Measurements from ENCODE around the gene ANXA1. TPM values are rescaled to one million over a fixed set of nuclear protein-coding genes. Genes with fewer than 3 reads are reported as not detected.

The ANXA1 gene
- total RNA-seq, 1 experiment from 2014 or later, result 9.4 TPM

DNA sequence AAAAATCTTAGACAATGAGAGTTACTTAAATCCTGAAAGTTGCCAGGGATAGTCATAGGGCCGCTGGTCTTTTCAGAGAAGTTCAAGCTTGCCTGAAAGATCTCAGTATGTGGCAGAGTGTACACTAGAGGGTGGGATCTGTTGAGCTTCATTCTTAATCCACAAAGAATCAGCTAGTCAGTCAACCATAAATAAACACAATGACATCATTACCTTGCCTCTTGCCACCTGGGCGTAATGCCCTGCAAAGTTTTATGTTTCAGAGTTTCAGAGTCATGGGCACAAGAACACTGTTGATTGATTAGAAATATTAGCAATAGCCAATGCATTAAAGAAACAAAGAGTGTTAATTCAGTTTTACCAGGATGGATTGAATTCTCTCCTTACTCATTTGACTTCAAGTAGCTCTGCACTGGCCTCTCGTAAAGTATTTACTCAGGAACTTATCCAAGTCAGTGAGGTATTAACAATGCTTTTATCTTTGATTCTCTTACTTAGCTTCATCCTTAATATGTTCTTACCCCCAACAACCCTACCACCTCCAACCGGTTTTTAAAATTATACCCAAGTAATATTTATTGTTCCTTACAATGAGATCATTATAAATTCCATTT is 14.3 kb upstream of the ANXA1 start:
- in situ Hi-C loops (cut with HindIII; ENCODE audit: low sequenced_read_pairs), result no loop called here
- no peak for DNase-seq (ENCODE audit: low spot score)

GRCh38 chr9:73137914-73138313 is 13.8 kb upstream of the ANXA1 start:
- DNase-seq (ENCODE audit: low spot score), result no peak
- in situ Hi-C loops (cut with HindIII; ENCODE audit: low sequenced_read_pairs), result no loop called here

GRCh38 chr9:73138516-73138915 is 13.1 kb upstream of the ANXA1 start:
- no peak for DNase-seq (ENCODE audit: low spot score)
- in situ Hi-C loops (cut with HindIII; ENCODE audit: low sequenced_read_pairs), result no loop called here

DNA sequence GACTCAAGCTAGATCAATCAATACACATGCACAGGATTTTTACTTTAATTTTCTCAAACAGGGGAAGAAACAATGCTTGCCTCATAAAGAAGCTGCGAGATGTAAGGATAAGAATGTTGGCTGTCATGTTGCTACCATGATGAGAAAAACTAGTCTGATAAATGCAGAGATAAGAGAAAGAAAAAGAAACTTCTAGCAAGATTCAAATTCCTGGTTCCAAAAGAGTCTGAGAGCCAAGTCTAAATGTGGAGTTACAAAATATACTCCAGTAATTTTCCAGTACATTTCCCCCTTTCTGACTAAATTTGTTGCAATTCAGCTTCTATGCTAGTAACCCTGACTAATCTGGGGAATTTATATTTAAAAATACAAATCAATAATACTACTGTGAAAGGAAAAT is 10.4 kb upstream of the ANXA1 start:
- DNase-seq (ENCODE audit: low spot score), result no peak
- in situ Hi-C loops (cut with HindIII; ENCODE audit: low sequenced_read_pairs), result no loop called here

- no peak for DNase-seq (ENCODE audit: low spot score)
These were observed 7.8 kb upstream of the ANXA1 start for GRCh38 chr9:73143711-73144328.

GRCh38 chr9:73146111-73146815 is 5.4 kb upstream of the ANXA1 start:
- in situ Hi-C loops (cut with HindIII; ENCODE audit: low sequenced_read_pairs), result no loop called here
- no peak for DNase-seq (ENCODE audit: low spot score)

More at GRCh38 chr9:73143711-73144328, 7.8 kb upstream of the ANXA1 start:
- in situ Hi-C loops (cut with HindIII; ENCODE audit: low sequenced_read_pairs), result no loop called here

- in situ Hi-C loops (cut with HindIII; ENCODE audit: low sequenced_read_pairs), result no loop called here
- DNase-seq (ENCODE audit: low spot score), result no peak
These were observed 3.2 kb upstream of the ANXA1 start for GRCh38 chr9:73148447-73148937.

DNA sequence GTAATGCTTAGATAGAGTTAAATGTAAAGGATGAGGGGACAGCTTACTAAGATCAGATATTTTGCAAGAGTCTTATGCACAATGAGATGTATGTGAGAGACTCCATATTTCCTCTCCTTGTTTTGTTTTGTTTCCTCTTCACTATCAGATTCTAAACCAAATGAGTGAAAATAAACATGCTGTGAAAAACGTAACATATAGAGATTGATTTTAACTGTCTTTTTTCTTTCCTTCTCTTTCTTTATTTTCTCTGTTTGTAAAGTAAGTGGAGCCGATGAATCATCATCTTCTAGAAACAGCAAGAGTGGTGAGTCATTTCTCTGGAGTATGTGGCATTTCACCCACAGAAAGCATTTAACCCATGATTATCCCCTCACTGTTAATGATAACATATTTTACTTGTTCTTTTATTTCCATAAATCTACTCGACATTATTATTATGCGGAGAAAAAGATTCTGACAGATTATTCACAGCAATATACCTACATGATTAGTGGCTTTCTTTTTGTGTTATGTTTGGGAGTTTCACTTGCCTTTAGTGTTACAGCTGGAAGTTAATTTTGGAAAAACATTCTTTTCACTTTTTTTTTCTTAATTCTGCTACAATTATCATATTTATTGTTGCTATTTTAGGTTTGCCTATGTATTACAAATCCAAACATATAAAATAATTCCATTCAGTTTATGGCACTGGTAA is 2.1 kb upstream of the ANXA1 start:
- in situ Hi-C loops (cut with HindIII; ENCODE audit: low sequenced_read_pairs), result no loop called here
- DNase-seq (ENCODE audit: low spot score), result no peak

DNA sequence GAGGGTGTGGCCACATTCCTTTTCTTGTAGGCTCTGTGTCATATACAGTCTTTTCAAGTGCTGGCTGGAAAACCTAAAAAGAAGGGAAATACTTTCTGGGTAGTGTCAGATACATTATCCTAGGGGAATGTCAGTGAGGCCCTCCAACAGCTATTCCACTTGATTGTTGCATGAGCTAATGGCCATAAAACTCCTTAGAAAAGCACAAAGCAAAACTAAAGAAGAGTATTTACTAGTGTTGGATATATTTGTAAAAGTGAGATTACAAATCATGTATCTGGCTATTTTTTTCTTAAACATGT is 829 bp downstream of the ANXA1 start:
- DNase-seq (ENCODE audit: low spot score), result no peak
- in situ Hi-C loops (cut with HindIII; ENCODE audit: low sequenced_read_pairs), result no loop called here

GRCh38 chr9:73152953-73153352 is 1.3 kb downstream of the ANXA1 start:
- DNase-seq (ENCODE audit: low spot score), result no peak
- in situ Hi-C loops (cut with HindIII; ENCODE audit: low sequenced_read_pairs), result no loop called here

GRCh38 chr9:73153793-73154227 is 2.1 kb downstream of the ANXA1 start:
- no peak for DNase-seq (ENCODE audit: low spot score)
- in situ Hi-C loops (cut with HindIII; ENCODE audit: low sequenced_read_pairs), result no loop called here

DNA sequence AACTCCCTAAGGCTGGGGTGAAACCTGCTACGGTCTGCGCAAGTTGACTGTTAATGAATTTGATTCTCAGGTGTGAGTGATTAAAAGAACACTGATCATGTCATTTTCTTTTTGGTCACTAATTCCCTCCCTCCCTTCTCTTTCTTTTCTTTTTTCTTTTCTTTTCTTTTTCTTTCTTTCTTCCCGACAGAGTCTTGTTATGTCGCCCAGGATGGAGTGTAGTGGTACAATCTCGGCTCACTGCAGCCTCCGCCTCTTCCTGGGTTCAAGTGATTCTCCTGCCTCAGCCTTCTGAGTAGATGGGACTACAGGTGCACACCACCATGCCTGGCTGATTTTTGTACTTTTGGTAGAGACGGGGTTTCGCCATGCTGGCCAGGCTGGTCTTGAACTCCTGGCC is 2.6 kb downstream of the ANXA1 start:
- in situ Hi-C loops (cut with HindIII; ENCODE audit: low sequenced_read_pairs), result no loop called here

GRCh38 chr9:73154722-73155121 is 3.1 kb downstream of the ANXA1 start:
- in situ Hi-C loops (cut with HindIII; ENCODE audit: low sequenced_read_pairs), result no loop called here

More for the DNA sequence above, 2.6 kb downstream of the ANXA1 start:
- DNase-seq (ENCODE audit: low spot score), result no peak

DNA sequence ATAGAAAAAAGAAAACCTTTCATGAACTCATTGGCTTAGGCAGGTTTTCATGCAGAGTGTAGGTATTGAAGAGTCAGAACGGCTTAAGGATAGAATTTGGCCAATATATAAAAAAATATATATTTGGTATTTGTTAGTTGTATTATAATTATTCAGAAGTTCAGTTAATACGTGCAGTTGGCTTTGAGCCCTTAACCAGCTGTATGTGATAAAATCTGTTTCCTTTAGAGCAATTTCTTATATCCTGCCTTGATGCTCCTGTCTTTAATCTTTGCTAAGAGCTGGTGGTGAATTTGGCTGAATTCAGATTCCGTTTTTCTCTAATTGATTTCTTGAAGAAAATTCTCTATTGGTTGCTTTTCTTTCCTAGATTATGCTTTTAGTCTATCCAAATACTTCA is 3.7 kb downstream of the ANXA1 start:
- in situ Hi-C loops (cut with HindIII; ENCODE audit: low sequenced_read_pairs), result no loop called here
- no peak for DNase-seq (ENCODE audit: low spot score)

More at GRCh38 chr9:73154722-73155121, 3.1 kb downstream of the ANXA1 start:
- no peak for DNase-seq (ENCODE audit: low spot score)

DNA sequence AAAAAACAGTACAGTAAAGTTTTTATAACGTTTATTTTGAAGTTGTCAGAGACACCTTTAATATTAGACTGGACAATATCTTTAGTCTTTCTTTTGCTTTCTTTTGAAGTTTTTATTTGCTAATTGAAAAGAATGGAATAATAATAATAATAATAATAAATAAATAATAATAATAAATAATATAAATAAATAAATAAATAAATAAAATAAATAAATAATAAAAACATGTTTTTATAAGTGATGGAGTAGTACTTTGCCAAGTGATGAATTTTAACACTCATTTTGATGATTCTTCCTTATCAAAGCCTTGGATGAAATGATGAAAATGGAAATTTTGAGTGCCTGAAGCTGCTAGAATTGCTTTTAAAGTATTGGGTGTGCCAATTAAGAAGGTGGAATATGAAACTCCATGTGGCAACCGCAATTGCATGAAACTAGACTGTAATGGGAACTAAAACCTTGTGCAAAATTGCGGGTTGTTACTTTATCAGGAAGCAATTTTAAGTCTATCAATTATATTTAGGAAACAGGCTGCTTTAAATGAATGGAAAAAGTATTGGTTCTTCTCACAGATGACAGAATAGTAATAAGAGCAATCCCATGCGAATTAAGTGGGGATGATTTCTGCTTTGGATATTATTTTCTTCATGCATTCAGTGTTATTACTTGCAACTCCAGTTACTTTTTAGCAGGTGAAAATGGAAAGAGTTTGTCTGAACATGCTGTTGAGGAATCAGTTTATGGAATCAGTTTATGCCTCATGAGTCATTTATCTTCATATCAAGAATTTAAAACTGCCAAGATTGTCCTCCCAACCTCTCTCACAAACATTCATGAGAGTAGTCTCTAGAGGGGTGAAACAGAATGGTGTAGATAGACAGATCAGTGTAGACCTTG is 4.6 kb downstream of the ANXA1 start:
- no peak for DNase-seq (ENCODE audit: low spot score)

GRCh38 chr9:73156865-73157187 is 5.2 kb downstream of the ANXA1 start:
- in situ Hi-C loops (cut with HindIII; ENCODE audit: low sequenced_read_pairs), result no loop called here

More for the DNA sequence above, 4.6 kb downstream of the ANXA1 start:
- in situ Hi-C loops (cut with HindIII; ENCODE audit: low sequenced_read_pairs), result no loop called here

GRCh38 chr9:73157811-73158210 is 6.1 kb downstream of the ANXA1 start:
- no peak for DNase-seq (ENCODE audit: low spot score)
- in situ Hi-C loops (cut with HindIII; ENCODE audit: low sequenced_read_pairs), result no loop called here

More at GRCh38 chr9:73156865-73157187, 5.2 kb downstream of the ANXA1 start:
- DNase-seq (ENCODE audit: low spot score), result no peak

GRCh38 chr9:73158723-73159122 is 7.1 kb downstream of the ANXA1 start:
- in situ Hi-C loops (cut with HindIII; ENCODE audit: low sequenced_read_pairs), result no loop called here

GRCh38 chr9:73160868-73161267 is 9.2 kb downstream of the ANXA1 start:
- DNase-seq (ENCODE audit: low spot score), result no peak
- in situ Hi-C loops (cut with HindIII; ENCODE audit: low sequenced_read_pairs), result no loop called here

More at GRCh38 chr9:73158723-73159122, 7.1 kb downstream of the ANXA1 start:
- no peak for DNase-seq (ENCODE audit: low spot score)

Data from G401 (cell line).